Central memory CD4-positive, alpha-beta T cell (primary cell): Measurements from ENCODE around the gene TRAPPC2.
"Not testable (repeated sequence)": the region's sequence is repeated elsewhere in the genome, so short reads cannot be mapped to it uniquely, and the experiment has no call there.

Experiments
- DNase-seq: peaks from one replicate; pipeline ENCODE4 v3.0.0; 2022

TRAPPC2 gene

GRCh38 chrX:13742397-13743176, 8.2 kb upstream of the TRAPPC2 start:
- DNase-seq = peak; percentile 60

- no peak for DNase-seq
Observed at GRCh38 chrX:13741695-13742094, 7.3 kb upstream of the TRAPPC2 start.

- no peak for DNase-seq
Observed at GRCh38 chrX:13733506-13733905, 914 bp downstream of the TRAPPC2 start.

- DNase-seq = no peak
Observed at GRCh38 chrX:13732246-13733067, 2.0 kb downstream of the TRAPPC2 start.

- DNase-seq = not testable (repeated sequence)
Observed at GRCh38 chrX:13730523-13730922, 3.9 kb downstream of the TRAPPC2 start.

GRCh38 chrX:13726583-13726982, 7.8 kb downstream of the TRAPPC2 start:
- not testable (repeated sequence) for DNase-seq

- DNase-seq = peak; percentile 66
Observed at GRCh38 chrX:13724878-13725277, 9.5 kb downstream of the TRAPPC2 start.

- DNase-seq = no peak
Observed at GRCh38 chrX:13721819-13722519, 12.5 kb downstream of the TRAPPC2 start.

- no peak for DNase-seq
Observed at GRCh38 chrX:13721371-13721770, 13.0 kb downstream of the TRAPPC2 start.

GRCh38 chrX:13719192-13719856, 15.1 kb downstream of the TRAPPC2 start:
- DNase-seq = no peak

GRCh38 chrX:13717700-13718472, 16.5 kb downstream of the TRAPPC2 start:
- DNase-seq = no peak

GRCh38 chrX:13716905-13717304, 17.5 kb downstream of the TRAPPC2 start:
- peak; percentile 62 for DNase-seq

GRCh38 chrX:13716455-13716854, 18.0 kb downstream of the TRAPPC2 start:
- DNase-seq = peak; percentile 22

GRCh38 chrX:13711141-13711540, 23.3 kb downstream of the TRAPPC2 start:
- DNase-seq = no peak

- DNase-seq = no peak
Observed at GRCh38 chrX:13703589-13703988, 30.8 kb downstream of the TRAPPC2 start.

GRCh38 chrX:13703135-13703534, 31.3 kb downstream of the TRAPPC2 start:
- no peak for DNase-seq

- no peak for DNase-seq
Observed at GRCh38 chrX:13702111-13702789, 32.2 kb downstream of the TRAPPC2 start.

GRCh38 chrX:13700380-13700779, 34.0 kb downstream of the TRAPPC2 start:
- no peak for DNase-seq

GRCh38 chrX:13699183-13699826, 35.1 kb downstream of the TRAPPC2 start:
- no peak for DNase-seq

GRCh38 chrX:13698432-13698831, 36.0 kb downstream of the TRAPPC2 start:
- DNase-seq = no peak

GRCh38 chrX:13697976-13698375, 36.4 kb downstream of the TRAPPC2 start:
- no peak for DNase-seq
